Raji (cell line): Measurements from ENCODE around the gene ANP32A.

Experiments used
- POLR2A ChIP-seq: IDR thresholded peaks from 2 replicates; pipeline ENCODE4 v1.6.1; 2011; ENCODE audit warnings: low read depth, low read length, control low read depth; ENCODE audit not compliant: insufficient read depth

Gene ANP32A

DNA sequence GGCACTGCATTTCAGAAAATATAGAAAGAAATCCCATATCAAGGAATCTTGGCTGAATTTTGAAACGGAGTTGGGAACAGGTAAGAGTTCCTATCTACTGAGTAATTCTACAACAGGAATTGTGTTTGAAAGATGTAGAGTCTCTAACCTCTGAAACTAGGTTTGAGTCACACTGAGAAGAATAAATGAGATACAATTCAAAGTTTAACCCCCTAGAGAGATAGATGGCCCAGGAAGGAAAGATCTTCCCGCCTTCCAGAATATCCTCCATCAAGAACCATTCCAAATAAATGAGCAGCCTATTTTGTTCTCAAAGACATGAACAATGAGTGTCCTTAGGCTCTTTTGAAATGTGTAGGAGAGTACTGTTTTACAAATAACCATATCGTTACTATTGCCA is 2.9 kb upstream of the ANP32A start:
- no peak for TF ChIP-seq POLR2A

DNA sequence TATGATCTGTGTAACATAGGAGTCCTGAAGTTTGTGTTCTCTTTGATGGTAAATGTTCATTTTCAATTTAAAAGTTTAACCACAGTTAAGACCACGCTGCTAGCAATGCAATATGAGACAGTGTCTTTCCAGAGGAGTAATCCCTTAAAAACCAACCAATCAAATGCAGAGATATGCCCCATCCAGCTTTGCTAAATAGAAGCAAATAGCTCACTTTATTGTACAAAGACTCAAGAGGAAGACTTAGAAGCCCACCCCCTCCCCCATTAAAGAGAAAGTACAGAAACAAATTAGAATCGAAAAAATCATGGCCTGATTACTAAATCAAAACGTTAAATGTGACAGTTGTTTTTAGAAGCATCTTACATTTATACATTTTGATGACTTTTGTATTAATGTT is 2.1 kb upstream of the ANP32A start:
- no peak for TF ChIP-seq POLR2A

- TF ChIP-seq POLR2A, result no peak
These were observed 1.2 kb upstream of the ANP32A start for GRCh38 chr15:68821841-68822381.

- no peak for TF ChIP-seq POLR2A
These were observed 620 bp upstream of the ANP32A start for GRCh38 chr15:68821190-68821840.

DNA sequence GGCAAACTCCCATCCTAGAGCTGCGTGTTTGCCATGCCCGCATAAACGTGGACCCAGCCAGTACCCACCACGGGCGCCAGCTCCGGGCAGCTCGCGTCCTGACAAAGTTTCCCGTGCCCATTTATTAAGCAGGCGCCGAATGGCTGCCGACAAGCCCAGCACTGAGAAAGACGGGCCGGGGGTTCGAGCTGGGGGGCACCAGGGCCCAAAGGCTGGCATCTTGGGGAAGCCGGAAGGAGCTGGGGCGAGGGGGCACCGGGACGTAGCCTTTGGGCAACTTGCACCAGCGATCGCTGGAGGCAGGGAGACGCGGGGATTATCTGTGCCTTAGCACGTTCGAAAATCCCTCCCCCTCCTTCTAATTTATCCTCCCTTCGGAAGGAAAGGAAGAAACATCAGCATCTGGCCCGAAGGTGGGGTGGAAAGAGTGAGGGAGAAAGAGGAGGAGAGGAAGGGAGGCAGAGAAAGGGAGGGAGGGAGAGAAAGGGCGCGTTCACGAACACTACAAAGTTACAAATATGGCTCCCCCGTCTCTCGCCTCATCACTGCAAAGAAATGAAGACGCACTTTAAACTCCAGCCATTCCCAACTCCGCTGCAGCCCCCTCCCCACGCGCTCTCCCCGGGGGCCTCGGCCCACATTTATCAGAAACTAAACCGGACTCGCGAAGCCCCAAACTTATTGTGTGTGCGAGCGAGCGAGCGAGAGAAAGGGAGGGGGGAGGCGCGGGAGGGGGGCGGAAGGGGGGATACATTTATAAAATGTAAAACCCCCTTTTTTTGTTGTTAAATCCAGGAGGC is 1.0 kb downstream of the ANP32A start:
- TF ChIP-seq POLR2A, result no peak; the same call in 1 of the 2 replicates

- peak; percentile 73 for TF ChIP-seq POLR2A
These were observed 1.8 kb downstream of the ANP32A start for GRCh38 chr15:68818769-68819494.

DNA sequence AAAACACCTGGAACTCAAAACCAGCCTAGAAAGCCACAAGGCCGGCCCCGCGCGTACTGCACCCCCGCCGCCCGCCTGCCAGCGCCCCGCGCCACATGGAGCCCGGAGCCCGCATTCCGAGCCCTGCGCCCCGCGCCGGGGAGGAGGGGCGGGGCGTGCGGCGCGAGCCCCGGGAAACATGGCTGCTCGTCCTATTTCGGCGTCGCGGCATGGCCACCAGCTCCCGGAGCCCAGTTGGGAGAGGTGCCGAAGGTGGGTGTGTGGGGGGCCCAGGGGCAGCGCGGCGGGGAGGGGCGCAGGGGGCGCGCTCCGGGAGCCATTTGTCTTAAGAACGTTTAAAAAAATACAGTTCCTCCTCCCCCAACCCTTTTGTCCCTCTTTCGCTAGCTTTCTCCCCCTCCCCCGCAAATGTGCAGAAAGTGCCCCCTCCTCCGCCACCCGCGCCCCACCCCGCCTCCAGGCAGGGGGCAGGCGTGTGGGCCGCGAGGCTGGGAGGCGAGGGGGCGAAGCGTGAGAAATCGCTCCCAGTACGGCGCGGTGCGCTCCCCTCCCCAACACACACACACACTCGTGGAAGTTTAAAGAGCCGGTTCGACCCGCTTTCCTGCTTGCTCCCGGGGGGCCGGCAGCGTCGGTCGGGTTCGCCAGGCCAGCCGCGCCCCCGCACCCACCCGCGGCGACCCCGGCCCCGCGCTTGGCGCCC is 2.5 kb downstream of the ANP32A start:
- TF ChIP-seq POLR2A, result peak; percentile 56

- peak; percentile 37; the same call in 1 of the 2 replicates for TF ChIP-seq POLR2A
These were observed 3.2 kb downstream of the ANP32A start for GRCh38 chr15:68817304-68818065.

GRCh38 chr15:68816795-68817303 is 3.8 kb downstream of the ANP32A start:
- TF ChIP-seq POLR2A, result no peak

GRCh38 chr15:68816158-68816557 is 4.5 kb downstream of the ANP32A start:
- TF ChIP-seq POLR2A, result no peak

- TF ChIP-seq POLR2A, result no peak
These were observed 5.1 kb downstream of the ANP32A start for GRCh38 chr15:68815598-68815997.

- no peak for TF ChIP-seq POLR2A
These were observed 6.1 kb downstream of the ANP32A start for GRCh38 chr15:68814596-68814995.

DNA sequence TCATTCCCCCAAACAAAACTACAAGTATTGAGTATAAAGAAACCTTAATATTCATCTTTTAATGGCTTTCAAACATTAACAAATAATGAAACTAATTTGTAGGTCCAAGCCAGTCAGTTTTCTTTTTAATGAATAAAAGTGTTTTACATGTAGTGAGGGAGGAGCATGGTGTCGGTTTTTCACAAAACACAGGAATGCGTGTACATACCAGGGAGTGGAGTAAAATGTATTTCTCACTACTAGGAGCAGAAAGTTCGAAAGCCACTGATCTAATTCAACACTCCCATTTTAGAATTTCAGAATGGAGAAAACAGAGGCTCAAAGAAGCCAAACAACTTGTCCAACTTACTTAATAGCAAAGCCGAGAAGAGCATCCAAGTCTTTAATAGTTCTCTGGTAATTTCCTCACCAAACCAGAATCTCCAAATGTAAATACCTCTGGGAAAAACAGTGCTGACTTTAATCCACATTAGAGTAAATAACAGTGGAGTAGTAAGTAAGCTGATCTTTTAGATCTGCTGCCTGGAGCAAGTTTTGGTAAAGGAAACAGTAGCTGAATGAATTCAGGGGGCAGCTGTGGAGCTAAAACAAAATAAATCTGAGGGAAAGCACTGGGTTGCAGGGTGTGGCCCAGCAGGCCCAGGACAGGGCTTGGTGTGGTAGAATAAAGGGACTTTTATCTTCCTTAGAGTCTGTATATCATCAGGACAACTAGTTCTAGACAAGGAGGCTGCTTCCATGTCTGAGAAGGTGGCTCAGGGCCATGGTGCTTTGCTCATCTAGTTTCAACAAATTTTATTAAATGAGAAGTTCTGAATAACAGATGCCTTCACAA is 7.9 kb downstream of the ANP32A start:
- no peak for TF ChIP-seq POLR2A

DNA sequence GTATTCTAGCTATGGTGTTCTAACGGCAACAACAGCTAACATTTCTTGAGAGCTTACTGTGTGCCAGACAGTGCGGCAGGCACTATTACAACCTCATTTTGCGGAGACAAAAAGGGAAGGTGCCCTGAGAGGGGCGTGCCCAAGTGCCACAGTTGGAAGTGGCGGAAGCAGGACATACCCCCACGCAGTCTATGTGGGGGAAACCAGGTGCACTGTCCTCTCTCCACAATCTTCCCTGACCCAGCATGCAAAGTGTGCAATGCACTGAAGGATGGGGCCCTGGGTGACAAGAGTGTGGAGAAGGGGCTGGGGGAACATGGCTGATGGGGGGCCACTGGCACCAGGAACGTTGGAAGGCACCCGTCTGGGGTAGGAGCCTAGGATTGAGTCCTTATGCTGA is 8.6 kb downstream of the ANP32A start:
- TF ChIP-seq POLR2A, result no peak

GRCh38 chr15:68809517-68809916 is 11.2 kb downstream of the ANP32A start:
- TF ChIP-seq POLR2A, result no peak
